IMR-90 (cell line): ENCODE data around the gene NUDT8. TPM values are rescaled to one million over a fixed set of nuclear protein-coding genes. Genes with fewer than 3 reads are reported as not detected.

ENCODE experiments used
- ATAC-seq: fragments of 200-7000 bp; cut with Tn5 transposase; 2 replicates; pipeline ENCODE4 v1.9.1; 2020; ENCODE audit warnings: low read depth, mild to moderate bottlenecking, moderate library complexity
- BruUV-seq: library from RNA; stranded (reverse); fragments of 400-500 nt; replicated peaks from 2 replicates; lab custom pipeline; 2021; lab: Mats Ljungman, UMichigan
- CTCF ChIA-PET: fragments of 300-600 bp; formaldehyde crosslinking; extraction: SDS; loops from one replicate; lab custom pipeline; 2021; ENCODE audit warnings: antibody characterized with exemption; lab: Yijun Ruan, JAX
- POLR2A ChIA-PET: fragments of 300-600 bp; sonication (Branson Sonifier 250); formaldehyde crosslinking; loops from one replicate; lab custom pipeline; 2022; ENCODE audit warnings: antibody characterized with exemption; ENCODE audit not compliant: unreplicated experiment; lab: Charles Lee
- DNase-seq: peaks from one replicate; pipeline ENCODE4 v3.0.0; 2013
- H2AFZ ChIP-seq: replicated peaks from 2 replicates; pipeline ENCODE3; 2013; ENCODE audit warnings: low read length, mild to moderate bottlenecking; ENCODE audit not compliant: poor library complexity
- H2AK5ac ChIP-seq: 2 replicates; pipeline ENCODE4 v1.6.1; 2013; ENCODE audit warnings: low read depth, low read length, inconsistent platforms
- H2AK9ac ChIP-seq: replicated peaks from 2 replicates; pipeline ENCODE3; 2013; ENCODE audit warnings: mild to moderate bottlenecking, low read depth, low read length, moderate library complexity; ENCODE audit not compliant: poor library complexity
- H2BK120ac ChIP-seq: 2 replicates; pipeline ENCODE4 v1.6.1; 2013; ENCODE audit warnings: low read depth, low read length, inconsistent platforms
- H2BK15ac ChIP-seq: 3 replicates; pipeline ENCODE4 v1.6.1; 2013; ENCODE audit warnings: low read depth, low read length, inconsistent platforms
- H2BK20ac ChIP-seq: 2 replicates; pipeline ENCODE4 v1.6.1; 2013; ENCODE audit warnings: low read depth, mild to moderate bottlenecking, inconsistent platforms, low read length, moderate library complexity
- H2BK5ac ChIP-seq: 2 replicates; pipeline ENCODE4 v1.6.1; 2013; ENCODE audit warnings: mild to moderate bottlenecking, low read depth, low read length, inconsistent platforms; ENCODE audit not compliant: poor library complexity, severe bottlenecking
- H3K14ac ChIP-seq: replicated peaks from 2 replicates; pipeline ENCODE4 v1.6.1; 2013; ENCODE audit warnings: low read depth, low read length, inconsistent platforms
- H3K18ac ChIP-seq: 2 replicates; pipeline ENCODE4 v1.6.1; 2013; ENCODE audit warnings: low read depth, low read length, control low read depth
- H3K23ac ChIP-seq: 2 replicates; pipeline ENCODE4 v1.6.1; 2013; ENCODE audit warnings: low read depth, low read length, inconsistent platforms
- H3K27ac ChIP-seq: 2 replicates; pipeline ENCODE4 v1.5.1; 2013; ENCODE audit warnings: mild to moderate bottlenecking, control low read depth, low read length; ENCODE audit not compliant: insufficient read depth
- H3K27me3 ChIP-seq: 2 replicates; pipeline ENCODE4 v1.6.1; 2013; ENCODE audit warnings: low read length; ENCODE audit not compliant: control insufficient read depth, insufficient read depth
- H3K36me3 ChIP-seq: 2 replicates; pipeline ENCODE4 v1.6.1; 2013; ENCODE audit warnings: low read length, mixed read lengths; ENCODE audit not compliant: control insufficient read depth, insufficient read depth
- H3K4ac ChIP-seq: 2 replicates; pipeline ENCODE4 v1.6.1; 2013; ENCODE audit warnings: low read depth, low read length, inconsistent platforms
- H3K4me1 ChIP-seq: 2 replicates; pipeline ENCODE4 v1.6.1; 2013; ENCODE audit warnings: low read length, mixed read lengths; ENCODE audit not compliant: control insufficient read depth, insufficient read depth
- H3K4me2 ChIP-seq: 2 replicates; pipeline ENCODE4 v1.6.1; 2013; ENCODE audit warnings: low read depth, mild to moderate bottlenecking, control low read depth, low read length, moderate library complexity
- H3K4me3 ChIP-seq: 2 replicates; pipeline ENCODE4 v1.5.1; 2013; ENCODE audit warnings: low read depth, mild to moderate bottlenecking, control low read depth, low read length, moderate library complexity; ENCODE audit not compliant: insufficient read depth
- H3K56ac ChIP-seq: 2 replicates; pipeline ENCODE4 v1.6.1; 2013; ENCODE audit warnings: low read length, inconsistent platforms; ENCODE audit not compliant: insufficient read depth; ENCODE audit errors: extremely low read depth
- H3K79me1 ChIP-seq, 2 experiments: 2 replicates each; pipeline ENCODE4 v1.6.1; 2013; ENCODE audit warnings: low read length in 2 of 2, inconsistent platforms in 1 of 2, low read depth in 1 of 2
- H3K9ac ChIP-seq: 2 replicates; pipeline ENCODE4 v1.6.1; 2013; ENCODE audit warnings: low read depth, low read length, control low read depth
- H3K9me1 ChIP-seq: 2 replicates; pipeline ENCODE4 v1.6.1; 2013; ENCODE audit warnings: low read length, inconsistent platforms; ENCODE audit not compliant: insufficient read depth
- H3K9me3 ChIP-seq: 2 replicates; pipeline ENCODE4 v1.6.1; 2013; ENCODE audit warnings: low read length; ENCODE audit not compliant: control insufficient read depth, insufficient read depth
- H4K20me1 ChIP-seq: 2 replicates; pipeline ENCODE4 v1.6.1; 2013; ENCODE audit warnings: low read length, inconsistent platforms; ENCODE audit not compliant: insufficient read depth
- H4K5ac ChIP-seq: 2 replicates; pipeline ENCODE4 v1.6.1; 2013; ENCODE audit warnings: mild to moderate bottlenecking, low read depth, low read length, control low read depth
- H4K8ac ChIP-seq, 2 experiments: 2 replicates each; pipeline ENCODE4 v1.6.1; 2013; ENCODE audit warnings: low read depth in 2 of 2, low read length in 2 of 2, control low read depth in 1 of 2, inconsistent platforms in 1 of 2
- H4K91ac ChIP-seq: 2 replicates; pipeline ENCODE4 v1.6.1; 2013; ENCODE audit warnings: low read depth, low read length, inconsistent platforms; ENCODE audit not compliant: insufficient read depth
- BHLHE40 ChIP-seq: fragments of 150-350 bp; IDR thresholded peaks from 2 replicates; pipeline ENCODE4 v1.6.1; 2016; ENCODE audit warnings: mild to moderate bottlenecking, low read depth, low read length
- CEBPB ChIP-seq: IDR thresholded peaks from 2 replicates; pipeline ENCODE4 v1.6.1; 2012; ENCODE audit warnings: low read depth, low read length, improper control_type of control experiment
- CHD1 ChIP-seq: IDR thresholded peaks from 2 replicates; pipeline ENCODE4 v1.6.1; 2012; ENCODE audit warnings: low read depth, low read length, improper control_type of control experiment
- CTCF ChIP-seq: conservative IDR thresholded peaks from 2 replicates; pipeline ENCODE4 v1.5.1; 2012; ENCODE audit warnings: mild to moderate bottlenecking, low read depth, low read length, improper control_type of control experiment
- FOS ChIP-seq: fragments of 150-350 bp; IDR thresholded peaks from 2 replicates; pipeline ENCODE4 v1.6.1; 2016; ENCODE audit warnings: low read depth, low read length
- MAFK ChIP-seq: IDR thresholded peaks from 2 replicates; pipeline ENCODE4 v1.6.1; 2012; ENCODE audit warnings: low read depth, low read length, improper control_type of control experiment
- MAZ ChIP-seq: IDR thresholded peaks from 2 replicates; pipeline ENCODE4 v1.6.1; 2012; ENCODE audit warnings: low read depth, mild to moderate bottlenecking, low read length, improper control_type of control experiment, moderate library complexity, borderline replicate concordance
- MXI1 ChIP-seq: IDR thresholded peaks from 2 replicates; pipeline ENCODE4 v1.6.1; 2012; ENCODE audit warnings: low read depth, mild to moderate bottlenecking, low read length, moderate library complexity, borderline replicate concordance
- NFE2L2 ChIP-seq: fragments of 150-350 bp; IDR thresholded peaks from 2 replicates; pipeline ENCODE4 v1.6.1; 2016; ENCODE audit warnings: low read depth, mild to moderate bottlenecking, low read length
- POLR2A ChIP-seq: IDR thresholded peaks from 2 replicates; pipeline ENCODE4 v1.6.1; 2012; ENCODE audit warnings: mild to moderate bottlenecking, low read depth, low read length
- RCOR1 ChIP-seq: IDR thresholded peaks from 2 replicates; pipeline ENCODE4 v1.6.1; 2012; ENCODE audit warnings: mild to moderate bottlenecking, low read length, improper control_type of control experiment; ENCODE audit not compliant: insufficient replicate concordance
- SMC3 ChIP-seq: fragments of 150-350 bp; IDR thresholded peaks from 2 replicates; pipeline ENCODE4 v1.6.1; 2016; ENCODE audit warnings: low read depth, mild to moderate bottlenecking, antibody characterized with exemption, low read length, moderate library complexity
- WGBS, 2 experiments: methylation state at CpG; one replicate each; pipeline versions ENCODE4 v1.1.5 to v1.1.7; 2013; ENCODE audit warnings: missing lambda C conversion rate in 2 of 2; ENCODE audit not compliant: insufficient read length in 1 of 2; ENCODE audit errors: extremely low coverage in 2 of 2; 5-methylcytosine and 5-hydroxymethylcytosine counted together
- dilution Hi-C: fragments of 300-500 bp; cut with HindIII; formaldehyde crosslinking; loops from one replicate; pipeline ENCODE4 v1.14.3; 2018; ENCODE audit warnings: low sequenced_read_pairs; ENCODE audit not compliant: unreplicated experiment
- in situ Hi-C: fragments of 300-500 bp; cut with MboI; formaldehyde crosslinking; loops from 3 replicates; pipeline ENCODE4 v1.14.3; 2019; ENCODE audit warnings: low sequenced_read_pairs, inconsistent platforms, mixed read lengths
- intact Hi-C: fragments of 100-400 bp; cut with micrococcal nuclease; formaldehyde crosslinking; loops from 2 replicates; pipeline ENCODE4 v1.10.0; 2022
- polyA plus RNA-seq, 3 experiments: library from polyadenylated mRNA; depleted of rRNA; stranded (reverse); fragments of >200 nt; gene quantifications; 2 replicates each; pipeline ENCODE4 v1.2.3, GENCODE V29; 2012; ENCODE audit warnings: low replicate concordance in 1 of 3
- total RNA-seq: library from RNA; depleted of rRNA; stranded (reverse); fragments of >200 nt; gene quantifications from 2 replicates; pipeline ENCODE4 v1.2.3, GENCODE V29; 2012
- TF ChIP-seq, protein P1 (sequence below): fragments of 150-350 bp; IDR thresholded peaks from 2 replicates; pipeline ENCODE4 v1.6.1; 2016; ENCODE audit warnings: low read depth, mild to moderate bottlenecking, low read length, moderate library complexity, borderline replicate concordance
- TF ChIP-seq, protein P2 (sequence below): fragments of 150-350 bp; IDR thresholded peaks from 2 replicates; pipeline ENCODE4 v1.6.1; 2017; ENCODE audit warnings: mild to moderate bottlenecking, antibody characterized with exemption, low read length, low read depth

The NUDT8 gene
- total and polyA plus RNA-seq, 2 of the 4 experiments (the other 2 are of a cell fraction), result 1.4 to 2.5 TPM

GRCh38 chr11:67632982-67633755 is 3.4 kb upstream of the NUDT8 start:
- H3K18ac ChIP-seq, result no peak overlapping the region
- H3K14ac ChIP-seq, result no peak overlapping the region
- CTCF ChIA-PET, result no interaction called here
- no peak overlapping the region for H2BK5ac ChIP-seq
- dilution Hi-C loops, result no loop called here
- H3K27me3 ChIP-seq, result peaks cover 5% of the 10 kb centered on the region; the same call in 1 of the 2 replicates
- no peak overlapping the region for H4K5ac ChIP-seq
- no peak overlapping the region for H2AK5ac ChIP-seq
- DNase-seq (no peak), ATAC-seq (no peak)
- H3K4me1 ChIP-seq, result 0 out of 2 replicates have a peak, but pooled peaks cover 3% of the 10 kb centered on the region
- H3K9me1 ChIP-seq, result peaks cover 4% of the 10 kb centered on the region; the same call in 1 of the 2 replicates
- no peak overlapping the region for H3K9ac ChIP-seq
- H3K4ac ChIP-seq, result no peak overlapping the region
- H3K23ac ChIP-seq, result no peak overlapping the region
- POLR2A ChIA-PET, result no interaction called here
- H3K79me1 ChIP-seq, result no peaks in the 10 kb centered on the region
- no peak overlapping the region for H4K8ac ChIP-seq
- in situ Hi-C loops, result no loop called here
- no peaks in the 10 kb centered on the region for H4K20me1 ChIP-seq
- H3K36me3 ChIP-seq, result no peaks in the 10 kb centered on the region
- TF ChIP-seq RCOR1 (no peak), MAFK (no peak), FOS (no peak), POLR2A (no peak), MAZ (no peak), SMC3 (no peak), CEBPB (no peak), BHLHE40 (no peak), NFE2L2 (no peak), MXI1 (no peak), CTCF (no peak), CHD1 (no peak)
- TF ChIP-seq, protein P1, sequence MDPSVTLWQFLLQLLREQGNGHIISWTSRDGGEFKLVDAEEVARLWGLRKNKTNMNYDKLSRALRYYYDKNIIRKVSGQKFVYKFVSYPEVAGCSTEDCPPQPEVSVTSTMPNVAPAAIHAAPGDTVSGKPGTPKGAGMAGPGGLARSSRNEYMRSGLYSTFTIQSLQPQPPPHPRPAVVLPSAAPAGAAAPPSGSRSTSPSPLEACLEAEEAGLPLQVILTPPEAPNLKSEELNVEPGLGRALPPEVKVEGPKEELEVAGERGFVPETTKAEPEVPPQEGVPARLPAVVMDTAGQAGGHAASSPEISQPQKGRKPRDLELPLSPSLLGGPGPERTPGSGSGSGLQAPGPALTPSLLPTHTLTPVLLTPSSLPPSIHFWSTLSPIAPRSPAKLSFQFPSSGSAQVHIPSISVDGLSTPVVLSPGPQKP, result no peak
- TF ChIP-seq, protein P2, sequence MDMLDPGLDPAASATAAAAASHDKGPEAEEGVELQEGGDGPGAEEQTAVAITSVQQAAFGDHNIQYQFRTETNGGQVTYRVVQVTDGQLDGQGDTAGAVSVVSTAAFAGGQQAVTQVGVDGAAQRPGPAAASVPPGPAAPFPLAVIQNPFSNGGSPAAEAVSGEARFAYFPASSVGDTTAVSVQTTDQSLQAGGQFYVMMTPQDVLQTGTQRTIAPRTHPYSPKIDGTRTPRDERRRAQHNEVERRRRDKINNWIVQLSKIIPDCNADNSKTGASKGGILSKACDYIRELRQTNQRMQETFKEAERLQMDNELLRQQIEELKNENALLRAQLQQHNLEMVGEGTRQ, result no peak
- no peak overlapping the region for H3K56ac ChIP-seq
- no peak overlapping the region for H3K4me2 ChIP-seq
- H3K9me3 ChIP-seq, result no peaks in the 10 kb centered on the region
- intact Hi-C loops, result no loop called here
- H3K27ac ChIP-seq, result no peak overlapping the region
- H2AK9ac ChIP-seq, result no peak overlapping the region
- no peak overlapping the region for H2BK20ac ChIP-seq
- BruUV-seq, result no TSS peak
- peak overlapping the region; percentile 43 for H2AFZ ChIP-seq
- H4K91ac ChIP-seq, result no peak overlapping the region
- no peak overlapping the region for H2BK15ac ChIP-seq
- no peak overlapping the region for H2BK120ac ChIP-seq
- WGBS, 2 experiments, result 83% methylated on average over 19 of the region's 30 CpGs; no CpG with 5 or more reads in 1 of the 2 experiments
- H3K4me3 ChIP-seq, result no peak overlapping the region
